Fibroblast of upper back skin (primary cell): ENCODE measurements around the gene BPIFA1.

ENCODE experiments used
- DNase-seq: peaks from one replicate; pipeline ENCODE4 v3.0.0-alpha.2; 2013

Gene BPIFA1

DNA sequence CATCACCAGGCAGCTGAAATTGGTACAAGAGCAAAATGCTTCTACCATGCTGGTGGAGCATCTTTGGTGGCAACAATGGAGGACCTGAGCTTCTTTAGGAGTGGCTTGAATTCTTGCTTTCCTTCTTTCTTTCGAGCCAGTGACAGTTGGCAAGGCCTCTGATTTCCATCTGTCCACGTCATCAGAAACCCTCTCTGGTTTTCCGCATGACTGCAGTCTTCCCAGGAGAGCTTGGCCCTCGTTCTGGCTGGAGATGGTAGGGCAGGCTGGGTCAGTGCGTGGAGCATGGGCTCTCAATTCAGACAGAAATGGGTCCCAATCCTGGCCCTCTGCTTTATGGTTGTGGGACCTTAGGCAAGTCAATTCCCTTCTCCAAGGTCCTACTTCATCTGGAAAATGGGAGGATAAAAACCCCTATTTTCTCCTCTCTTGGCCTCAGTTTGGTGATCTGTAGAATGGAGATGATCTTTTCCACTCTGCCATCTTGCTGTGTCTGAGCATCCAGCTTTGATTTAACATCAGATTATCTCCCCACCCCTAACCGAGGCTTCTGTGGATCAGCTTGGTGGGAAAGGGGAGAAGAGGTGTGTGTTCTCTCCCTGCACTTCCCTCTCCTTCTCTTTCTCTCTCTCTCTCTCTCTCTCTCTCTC, 43.6 kb downstream of the BPIFA1 start:
- no peak for DNase-seq

DNA sequence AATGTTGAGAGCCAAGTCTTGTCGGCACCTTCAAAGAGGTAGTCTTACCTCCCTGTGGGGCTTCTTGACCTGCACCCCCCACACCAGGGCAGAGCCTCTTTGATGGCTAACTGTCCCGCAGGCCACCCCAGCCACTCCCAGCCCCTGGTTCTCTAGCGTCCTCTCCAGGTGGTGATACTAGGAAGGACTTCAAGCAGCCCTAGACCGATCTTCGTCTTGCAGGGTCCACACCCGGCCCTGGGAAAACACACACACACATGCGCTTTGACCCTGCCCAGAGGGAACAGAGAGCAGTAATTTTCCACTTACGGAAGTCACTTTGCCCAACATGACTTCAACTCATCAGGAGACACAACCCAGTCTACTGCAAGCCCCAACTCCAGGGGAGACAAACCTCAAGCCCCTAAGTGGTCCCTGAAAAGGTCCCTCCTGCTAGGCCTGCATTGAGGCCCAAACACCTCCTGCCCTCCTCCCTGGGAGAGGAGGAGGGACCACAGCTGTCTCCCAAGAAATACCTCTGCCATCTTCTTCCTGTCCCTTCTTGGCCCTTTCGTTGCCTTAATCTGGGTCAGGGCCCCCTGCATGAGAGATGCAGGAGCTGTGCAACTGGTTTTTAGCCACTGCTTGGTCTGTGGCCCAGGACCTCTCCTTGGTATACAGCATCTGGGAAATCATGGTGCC, 44.3 kb downstream of the BPIFA1 start:
- DNase-seq = no peak

DNA sequence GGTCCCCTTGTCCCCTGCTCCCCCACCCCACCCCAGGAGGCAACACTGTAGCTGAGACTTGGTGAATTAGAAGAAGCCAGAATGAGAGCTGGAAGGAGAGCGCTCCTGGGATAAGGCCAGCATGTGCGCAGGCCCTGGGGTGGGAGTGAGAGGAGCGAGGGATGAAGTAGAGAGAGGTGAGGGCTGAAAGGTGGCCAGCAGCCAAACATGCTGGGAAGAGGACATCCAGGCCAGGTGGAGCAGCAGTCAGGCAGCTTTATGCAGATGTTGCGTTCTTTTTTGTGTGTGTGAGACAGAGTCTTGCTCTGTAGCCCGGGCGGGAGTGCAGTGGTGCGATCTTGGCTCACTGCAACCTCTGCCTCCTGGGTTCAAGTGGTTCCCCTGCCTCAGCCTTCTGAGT, 45.0 kb downstream of the BPIFA1 start:
- DNase-seq = no peak

DNA sequence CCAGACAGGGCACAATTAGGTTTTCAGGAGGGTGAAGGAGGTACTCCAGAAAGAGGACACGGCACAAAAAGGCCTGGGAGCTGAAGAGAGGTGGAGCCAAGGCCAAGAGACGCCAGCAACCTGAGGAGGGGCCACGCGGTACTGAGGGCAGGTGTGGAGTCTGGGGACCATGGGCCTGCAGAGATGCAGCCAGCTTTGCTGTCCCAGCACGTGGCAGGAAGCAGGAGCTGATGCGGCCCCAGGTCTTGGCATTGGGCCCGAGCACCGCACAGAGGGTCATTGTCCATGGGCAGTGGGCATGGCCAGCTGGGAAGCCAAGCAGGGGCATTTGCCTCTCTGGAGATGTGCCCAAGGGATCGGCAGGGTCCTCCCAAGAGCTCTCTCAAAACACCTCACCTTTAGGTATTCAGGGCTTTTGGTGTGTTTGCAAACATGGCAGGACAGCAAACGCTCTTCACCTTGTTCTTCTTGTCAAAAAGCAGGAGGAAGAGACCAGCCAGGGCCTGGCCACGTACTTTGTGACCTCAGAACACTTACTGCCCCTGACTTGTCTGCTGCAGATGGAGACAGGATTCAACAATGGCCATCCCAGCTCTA, 45.9 kb downstream of the BPIFA1 start:
- no peak for DNase-seq

DNA sequence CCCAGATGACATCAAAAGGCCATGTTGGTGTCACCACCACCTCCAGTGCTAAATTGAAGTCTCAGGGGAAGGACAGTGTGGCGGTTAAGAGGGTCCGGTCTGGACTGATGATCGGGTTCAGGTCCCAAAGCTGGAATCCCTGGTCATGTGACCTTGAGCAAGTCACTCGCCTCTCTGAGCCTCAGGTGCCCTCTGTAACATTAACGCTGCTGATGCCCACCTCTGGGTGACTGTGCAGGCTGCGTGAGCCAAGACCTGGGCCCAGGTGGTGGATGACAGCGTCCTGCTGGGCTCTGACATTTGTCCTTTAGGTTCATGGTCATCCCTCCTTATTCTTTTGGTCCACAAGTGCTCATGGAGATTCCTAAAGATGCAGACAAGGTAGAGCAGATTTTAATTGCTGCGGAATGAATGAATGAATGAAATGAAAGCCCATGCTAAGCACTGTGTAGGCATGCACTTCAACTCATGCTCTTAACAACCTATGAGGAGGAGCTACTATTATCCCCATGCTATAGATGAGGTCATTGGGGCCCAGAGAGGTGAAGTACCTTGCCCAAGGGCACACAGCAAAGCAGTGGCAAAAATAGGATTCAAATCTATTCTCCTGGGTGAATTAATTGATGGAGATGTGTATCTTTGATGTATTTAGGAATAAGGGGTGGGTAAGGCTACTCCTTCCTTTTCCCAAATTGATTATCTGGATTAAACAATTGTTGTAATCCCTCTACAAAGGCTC, 46.6 kb downstream of the BPIFA1 start:
- DNase-seq = no peak

DNA sequence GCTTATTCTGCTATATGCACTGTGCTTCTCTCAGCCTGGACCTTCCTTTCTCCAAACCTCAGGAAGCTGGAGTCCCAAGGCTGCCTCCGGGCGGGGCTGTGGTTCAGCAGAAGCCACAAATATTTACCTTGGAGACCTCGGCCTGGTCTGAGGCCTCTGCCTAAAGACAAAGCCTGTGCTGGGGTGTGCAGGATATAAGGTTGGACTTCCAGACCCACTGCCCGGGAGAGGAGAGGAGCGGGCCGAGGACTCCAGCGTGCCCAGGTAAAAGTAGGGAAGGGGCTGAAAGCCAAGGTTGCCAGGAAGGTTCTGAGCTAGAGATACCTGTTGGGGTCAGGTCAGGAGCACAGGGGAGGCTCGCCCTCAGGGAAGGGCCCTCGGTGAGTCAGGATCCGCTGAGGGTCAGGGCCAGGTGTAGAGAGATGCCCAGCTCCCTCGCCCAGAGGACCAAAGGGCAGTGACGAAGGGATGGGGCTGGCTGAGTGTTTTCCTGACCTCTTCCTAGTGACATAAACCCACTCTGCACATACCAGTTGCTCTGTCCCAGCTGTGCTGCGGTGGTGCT, 47.3 kb downstream of the BPIFA1 start, which contains the start of gene BPIFB1:
BPIFB1 (plus strand) TSS at position 224 of the 565 bp plus-strand sequence. CDS start 2,860 bp downstream, outside the sequence.
- no peak for DNase-seq

DNA sequence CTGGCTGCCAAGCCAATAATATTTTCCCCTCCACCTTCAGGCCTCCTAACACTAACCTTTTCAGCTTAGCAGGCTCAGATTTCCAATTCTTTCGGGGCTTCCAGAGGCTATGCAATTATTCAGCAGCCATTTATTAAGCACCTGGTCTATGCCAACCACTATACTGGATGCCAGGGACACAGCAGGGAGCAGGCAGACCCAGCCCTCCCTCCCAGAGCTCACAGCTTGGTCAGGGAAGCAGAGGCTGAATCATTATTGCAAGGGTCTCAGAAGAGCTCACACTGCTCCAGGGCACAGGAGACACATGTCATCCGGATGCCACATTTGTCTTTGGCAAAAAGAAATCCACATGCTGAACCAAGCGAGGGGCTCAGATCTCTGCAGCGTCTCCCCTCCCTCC, 48.5 kb downstream of the BPIFA1 start:
- no peak for DNase-seq

DNA sequence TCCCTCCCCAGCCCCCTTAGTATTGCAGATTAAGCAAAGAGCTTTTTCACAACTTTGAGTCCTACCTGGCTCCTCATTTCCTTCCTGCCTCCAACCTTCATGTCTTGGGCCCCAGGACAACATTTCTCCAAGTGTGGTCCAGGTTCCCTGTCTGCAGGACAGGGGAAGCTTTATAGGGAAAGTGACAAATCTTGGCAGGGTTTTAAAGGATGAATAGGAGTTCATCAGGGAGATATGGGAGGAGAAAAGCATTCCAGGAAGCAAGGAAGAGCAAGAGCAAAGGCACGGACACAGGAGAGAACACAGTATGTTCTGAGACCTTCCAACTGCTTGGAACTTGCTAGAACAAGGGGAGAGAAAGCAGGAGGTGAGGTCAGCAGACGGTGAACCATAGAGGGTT, 49.1 kb downstream of the BPIFA1 start:
- DNase-seq = no peak

DNA sequence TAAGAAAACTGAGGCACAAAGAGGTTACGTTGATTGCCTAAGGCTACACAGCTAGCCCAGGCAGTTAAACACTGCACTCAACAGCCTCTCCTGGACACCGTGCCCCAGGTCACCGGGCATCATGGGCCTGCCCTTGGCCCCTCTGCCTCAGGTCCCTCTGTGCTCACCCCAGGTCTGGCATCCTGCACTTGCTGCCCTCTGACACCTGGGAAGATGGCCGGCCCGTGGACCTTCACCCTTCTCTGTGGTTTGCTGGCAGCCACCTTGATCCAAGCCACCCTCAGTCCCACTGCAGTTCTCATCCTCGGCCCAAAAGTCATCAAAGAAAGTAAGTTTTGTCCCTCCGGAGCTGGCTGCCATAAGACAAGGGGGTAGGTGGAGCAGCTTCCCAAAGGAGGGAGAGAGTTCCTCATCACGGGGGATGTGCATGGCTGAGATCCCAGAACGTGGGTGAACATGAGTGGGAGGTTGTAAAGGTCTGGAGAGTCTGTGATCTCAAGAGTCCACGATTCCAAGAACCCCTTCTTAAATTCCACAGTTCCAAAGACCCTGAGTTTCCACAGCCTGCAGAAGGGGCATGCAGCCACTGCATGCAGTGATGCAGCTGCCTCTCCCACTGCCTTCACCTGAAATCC, 50.2 kb downstream of the BPIFA1 start:
- no peak for DNase-seq

DNA sequence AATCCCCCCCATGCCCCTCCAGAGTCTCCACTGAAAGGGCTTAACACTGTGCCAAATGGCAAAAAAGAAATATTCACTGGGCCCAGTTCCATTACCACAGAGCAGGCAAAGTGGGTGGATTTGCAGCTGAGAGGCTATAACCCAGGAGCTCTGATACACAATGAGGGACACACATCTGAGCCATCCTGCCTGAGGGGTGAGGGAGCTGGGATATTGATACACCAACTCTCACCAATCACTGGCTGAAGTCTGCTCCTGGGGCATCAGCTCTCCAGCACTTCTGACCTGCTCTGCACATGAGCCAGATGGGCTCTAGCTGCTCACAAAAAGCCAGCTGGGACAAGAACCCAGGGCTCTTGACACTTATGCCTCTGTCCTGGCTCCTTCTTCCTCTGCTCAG, 52.1 kb downstream of the BPIFA1 start:
- no peak for DNase-seq

DNA sequence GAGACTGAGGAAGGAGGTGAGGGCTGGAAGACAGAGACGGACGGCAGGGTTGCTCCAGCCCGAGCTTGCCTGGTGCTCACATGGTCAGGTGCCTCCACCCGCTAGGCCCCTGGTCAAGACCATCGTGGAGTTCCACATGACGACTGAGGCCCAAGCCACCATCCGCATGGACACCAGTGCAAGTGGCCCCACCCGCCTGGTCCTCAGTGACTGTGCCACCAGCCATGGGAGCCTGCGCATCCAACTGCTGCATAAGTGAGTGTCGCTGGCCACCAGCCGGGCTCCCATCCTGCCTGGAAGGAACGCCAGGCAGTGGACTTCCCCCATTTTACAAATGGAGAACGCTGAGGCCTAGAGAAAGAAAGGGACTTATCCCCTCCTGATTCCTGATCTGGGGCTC, 55.1 kb downstream of the BPIFA1 start:
- DNase-seq = no peak

DNA sequence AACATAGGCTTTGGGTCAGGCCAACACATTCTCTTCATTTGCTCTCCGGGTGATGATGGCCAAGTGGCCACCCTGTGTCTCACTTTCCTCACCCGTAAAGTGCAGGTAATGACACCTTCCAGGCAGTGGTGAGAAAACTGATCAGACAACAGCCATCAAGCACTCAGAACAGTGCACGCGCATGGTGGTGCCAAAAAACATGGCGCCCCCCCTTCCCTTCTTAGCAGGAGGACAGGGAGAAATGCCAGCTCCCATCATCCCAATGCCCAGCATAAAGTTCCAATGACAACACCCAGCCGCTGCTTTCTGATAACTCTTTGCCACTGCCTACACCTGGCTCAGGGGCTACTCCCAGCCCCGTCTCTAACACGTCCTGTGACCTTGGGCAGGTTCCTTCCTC, 55.6 kb downstream of the BPIFA1 start:
- no peak for DNase-seq

DNA sequence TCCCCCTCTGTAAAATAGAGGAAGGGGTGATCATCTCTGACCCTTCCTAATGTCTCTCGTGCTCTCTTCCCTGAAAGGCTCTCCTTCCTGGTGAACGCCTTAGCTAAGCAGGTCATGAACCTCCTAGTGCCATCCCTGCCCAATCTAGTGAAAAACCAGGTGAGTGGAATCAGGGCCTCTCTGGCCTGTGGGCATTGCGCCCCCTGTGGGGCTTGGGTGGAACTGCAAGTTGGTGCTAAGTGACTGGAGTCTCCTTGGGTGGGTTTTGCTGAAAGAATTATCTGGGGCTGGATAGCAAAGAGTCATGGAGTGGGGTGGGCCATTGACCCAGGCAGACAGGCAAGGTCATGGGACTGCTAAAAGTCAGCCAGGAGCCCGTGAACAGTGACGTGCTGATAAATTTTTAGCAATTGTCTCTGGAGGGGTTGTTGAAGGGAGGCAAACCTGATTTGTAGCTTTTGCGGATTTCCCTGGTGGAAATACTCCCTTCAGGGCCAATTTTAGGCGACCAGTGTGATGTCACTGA, 56.1 kb downstream of the BPIFA1 start:
- DNase-seq = no peak
